GM19397 (cell line): ENCODE data around the gene MTCL1.

Experiments used
- ATAC-seq: cut with Tn5 transposase; IDR thresholded peaks from one replicate; pipeline ENCODE4 v1.9.1; 2021; ENCODE audit warnings: mild to moderate bottlenecking, moderate library complexity; ENCODE audit not compliant: unreplicated experiment

MTCL1 gene

DNA sequence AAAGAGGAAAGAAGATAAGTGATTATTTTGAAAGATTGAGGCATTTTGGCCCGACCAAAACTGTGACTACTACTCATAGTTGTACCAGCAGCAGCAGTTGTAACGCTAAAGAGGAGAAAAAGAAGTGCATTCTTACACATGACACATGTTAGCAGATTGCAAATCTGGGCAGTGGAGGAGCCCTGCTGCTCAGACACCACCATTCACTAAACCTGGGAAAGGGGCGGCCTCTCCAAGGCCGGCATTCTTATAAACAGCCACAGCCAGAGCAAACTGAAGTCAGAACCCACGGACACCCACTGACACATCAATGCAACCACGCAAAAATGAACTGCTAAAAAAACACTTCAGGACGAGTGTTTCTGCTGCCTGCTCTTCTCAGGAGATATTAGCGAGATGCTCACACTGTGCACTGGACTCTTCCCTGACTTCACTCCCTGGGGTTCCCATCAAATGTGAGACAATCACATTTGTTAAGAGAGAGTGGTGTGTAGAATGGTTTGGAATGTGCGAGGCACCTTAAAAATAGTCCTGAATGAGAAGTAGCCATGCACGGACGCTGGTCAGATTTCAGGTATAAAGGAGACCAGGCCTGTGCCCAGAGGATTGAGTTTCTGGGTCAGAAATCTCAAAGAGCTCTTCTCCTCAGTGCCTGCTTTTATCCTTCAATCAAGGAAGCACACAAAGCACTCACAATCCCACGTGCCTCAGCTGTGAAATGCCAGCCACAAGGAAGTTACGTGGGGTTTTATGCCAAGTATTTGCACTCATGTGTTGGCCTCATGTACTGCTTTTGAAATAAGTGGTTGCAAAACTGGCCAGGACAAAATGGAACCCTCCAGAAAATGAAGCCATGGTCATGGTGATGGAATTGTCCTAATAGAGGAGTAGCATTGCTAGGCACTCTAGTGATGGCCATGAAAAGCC, 83.4 kb downstream of the MTCL1 start:
- ATAC-seq: no peak

DNA sequence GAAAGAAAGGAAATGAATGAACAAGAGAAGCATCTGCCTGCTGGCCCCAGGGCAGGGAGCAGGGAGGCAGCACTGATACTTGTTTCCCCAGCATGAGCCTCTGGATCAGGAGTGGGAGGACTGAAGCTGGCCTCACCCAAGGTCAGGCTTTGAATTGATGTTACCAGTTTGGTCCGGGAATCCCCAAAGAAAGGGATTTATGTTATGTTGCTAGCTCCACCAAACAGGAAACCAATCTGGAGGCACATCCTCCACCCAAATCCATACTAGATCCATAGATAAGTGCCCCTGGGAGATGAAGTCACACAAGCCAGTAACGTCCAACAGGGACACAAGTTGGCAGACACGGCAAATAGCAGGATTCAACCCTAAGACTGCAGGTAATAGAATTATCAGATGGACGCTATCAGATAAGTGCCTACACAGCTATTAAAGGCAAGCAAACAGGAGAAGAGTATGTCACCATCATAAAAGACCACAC, 85.9 kb downstream of the MTCL1 start:
- no peak for ATAC-seq

DNA sequence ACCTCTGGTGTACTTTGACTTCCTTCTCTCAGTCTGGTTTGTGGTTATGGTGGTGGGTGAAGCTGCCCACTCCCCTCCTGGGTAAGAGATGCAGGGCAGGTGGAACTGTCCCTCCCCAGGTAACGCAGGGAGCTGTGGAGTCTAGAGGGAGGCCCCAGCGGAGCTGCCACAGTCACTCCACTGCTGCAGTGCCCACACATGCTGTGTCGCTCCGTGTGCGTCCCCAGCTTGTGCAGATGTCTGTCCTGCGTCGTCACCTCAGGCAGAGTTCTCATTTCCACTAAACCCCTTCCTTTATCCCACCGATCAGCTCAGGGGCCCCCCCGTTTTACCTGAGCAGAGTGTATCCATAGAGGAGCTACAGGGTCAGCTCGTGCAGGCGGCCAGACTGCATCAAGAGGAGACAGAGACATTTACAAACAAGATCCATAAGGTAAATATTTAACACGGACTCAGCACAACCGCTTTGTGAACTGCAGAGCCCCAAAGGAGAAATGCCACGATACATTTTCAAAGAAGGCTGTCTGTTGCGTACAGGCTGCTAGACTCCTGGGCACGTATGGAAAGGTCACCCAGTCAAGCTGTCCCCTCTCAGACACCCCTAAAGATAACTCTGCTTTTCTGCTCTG, 87.4 kb downstream of the MTCL1 start:
- ATAC-seq: no peak

DNA sequence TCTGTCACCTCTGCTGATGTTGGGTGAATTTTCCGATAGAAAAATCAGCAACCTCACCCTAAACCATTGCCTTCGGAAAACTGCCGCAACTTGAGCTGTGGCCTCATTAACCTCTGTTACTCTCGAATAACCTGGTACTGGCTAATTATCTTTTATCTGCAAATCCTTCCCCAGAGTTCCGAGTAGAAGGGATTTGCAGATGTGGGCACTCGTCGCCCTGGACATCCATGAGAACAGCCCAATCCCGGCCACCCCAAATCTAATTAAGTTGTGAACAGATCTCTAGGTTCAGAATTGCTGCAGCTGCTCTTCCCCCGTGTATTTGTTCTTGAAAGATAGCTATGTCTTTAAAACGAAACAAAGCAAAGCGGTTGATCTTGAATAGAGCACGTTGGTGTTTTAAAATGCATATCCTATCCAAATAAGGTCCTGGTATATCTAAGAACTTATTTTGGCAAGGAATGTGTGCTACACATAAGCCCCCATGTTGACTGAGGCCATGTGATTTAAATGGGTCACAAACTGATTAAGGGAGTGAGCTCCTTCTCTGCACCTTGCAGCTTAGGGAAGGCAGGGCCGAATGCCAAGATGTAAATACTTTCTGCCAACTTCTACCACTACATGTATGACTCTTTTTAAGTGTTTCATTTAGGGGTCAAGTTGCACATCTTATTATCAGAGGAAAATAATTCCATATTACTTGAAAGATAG, 88.2 kb downstream of the MTCL1 start:
- no peak for ATAC-seq

DNA sequence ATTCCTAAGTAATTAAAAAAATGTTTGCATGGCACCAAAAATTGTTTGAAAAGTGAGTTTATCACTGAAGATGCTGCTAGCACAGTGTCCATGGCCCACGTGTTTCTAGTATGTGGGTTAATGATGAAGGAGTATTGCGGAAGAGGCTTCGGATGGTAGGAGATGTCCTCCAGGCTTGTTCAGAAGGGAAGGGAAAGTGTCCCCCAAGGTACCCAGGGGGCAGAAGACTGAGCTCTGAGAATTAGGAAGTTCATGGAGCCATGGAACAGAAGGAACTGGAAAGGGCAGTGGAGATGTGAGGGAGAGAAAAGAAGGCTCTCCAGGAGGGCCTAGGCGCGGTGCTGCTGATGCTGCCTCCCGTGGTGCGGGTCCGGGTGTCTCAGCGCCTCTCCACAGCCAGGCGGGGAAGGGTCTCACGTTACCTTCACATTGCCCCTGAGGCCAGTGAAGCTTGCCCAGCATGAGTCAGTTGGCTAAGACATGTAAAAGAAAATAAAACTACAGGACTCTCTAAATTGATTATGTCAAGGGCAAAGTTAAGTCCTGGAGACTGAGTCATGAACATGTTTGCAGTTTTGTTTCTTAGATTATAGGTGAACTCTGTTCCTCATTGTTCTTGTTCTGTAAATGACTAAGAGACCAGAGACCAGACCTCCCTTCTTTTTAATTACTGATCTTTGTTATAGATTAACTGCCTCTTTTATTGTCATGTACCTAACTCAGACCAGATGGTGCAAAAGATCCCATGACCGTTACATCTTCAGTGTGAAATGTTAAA, 89.0 kb downstream of the MTCL1 start:
- no peak for ATAC-seq

DNA sequence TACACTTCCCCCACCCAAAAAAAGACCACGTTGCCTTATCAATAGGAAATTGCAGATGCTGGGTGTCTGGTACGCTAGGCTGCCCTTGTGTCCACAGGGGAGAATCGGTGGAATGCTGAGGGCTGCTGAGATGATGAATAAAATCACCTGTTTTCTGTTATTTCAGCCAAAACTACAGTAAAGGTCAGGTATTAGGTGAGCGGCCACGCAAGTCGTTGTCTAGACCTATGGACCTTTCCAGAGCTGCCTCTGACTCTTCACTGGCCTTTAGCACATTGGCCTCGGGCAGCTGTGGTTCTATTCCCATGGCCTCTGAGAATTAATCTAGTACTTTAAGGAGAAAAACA, 89.6 kb downstream of the MTCL1 start:
- ATAC-seq: no peak

DNA sequence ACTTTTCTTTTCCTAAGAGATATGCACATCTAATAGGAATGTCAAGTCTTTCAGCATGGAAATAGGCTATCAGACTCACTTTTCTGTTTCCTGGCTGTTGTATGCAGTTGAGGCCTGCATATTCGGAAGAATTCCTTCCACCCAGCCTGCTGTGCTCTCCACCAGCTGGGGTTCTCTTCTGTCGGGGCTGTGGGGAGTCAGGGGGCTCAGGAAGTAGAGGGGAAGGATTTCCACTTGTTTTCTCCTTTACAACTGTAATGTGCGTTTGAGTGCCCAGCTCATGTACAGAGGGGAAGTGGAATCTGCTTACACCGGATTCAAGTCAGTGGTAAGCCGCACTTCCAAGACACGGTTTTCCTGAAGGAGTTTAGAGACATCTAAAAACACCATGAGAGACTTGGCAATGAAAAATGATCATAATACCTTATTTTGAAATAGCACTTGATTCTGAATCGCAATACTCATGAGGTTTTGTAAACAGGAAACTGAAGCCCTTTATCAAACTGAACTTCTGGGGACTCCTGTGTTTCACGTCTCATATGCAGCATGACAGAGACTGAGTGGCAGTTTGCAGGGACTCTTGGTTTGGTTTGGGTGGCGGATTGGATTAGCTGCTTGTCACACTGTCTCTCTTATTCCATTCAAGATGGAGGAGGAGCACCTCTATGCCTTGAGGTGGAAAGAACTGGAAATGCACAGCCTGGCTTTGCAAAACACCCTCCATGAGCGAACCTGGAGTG, 90.4 kb downstream of the MTCL1 start:
- ATAC-seq: no peak

DNA sequence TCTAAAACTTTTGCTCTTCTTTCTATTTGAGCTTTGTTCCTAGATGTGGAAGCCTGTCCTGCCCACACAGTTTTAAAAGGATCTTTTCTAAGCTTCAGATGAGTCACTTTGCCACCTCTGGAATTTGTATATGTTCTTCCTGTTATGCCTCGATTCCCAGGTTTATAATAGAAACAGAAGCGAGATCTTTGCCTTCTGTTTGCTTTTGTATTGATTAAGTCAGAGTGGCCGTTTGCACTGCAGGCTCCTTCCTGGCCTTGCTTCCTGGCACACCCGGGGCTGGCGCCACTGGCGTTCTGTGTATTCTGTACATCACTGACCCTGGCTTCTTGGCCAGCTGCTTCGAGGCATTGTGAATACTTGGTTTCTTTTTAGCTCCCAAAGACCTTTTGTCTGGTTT, 91.8 kb downstream of the MTCL1 start:
- no peak for ATAC-seq

DNA sequence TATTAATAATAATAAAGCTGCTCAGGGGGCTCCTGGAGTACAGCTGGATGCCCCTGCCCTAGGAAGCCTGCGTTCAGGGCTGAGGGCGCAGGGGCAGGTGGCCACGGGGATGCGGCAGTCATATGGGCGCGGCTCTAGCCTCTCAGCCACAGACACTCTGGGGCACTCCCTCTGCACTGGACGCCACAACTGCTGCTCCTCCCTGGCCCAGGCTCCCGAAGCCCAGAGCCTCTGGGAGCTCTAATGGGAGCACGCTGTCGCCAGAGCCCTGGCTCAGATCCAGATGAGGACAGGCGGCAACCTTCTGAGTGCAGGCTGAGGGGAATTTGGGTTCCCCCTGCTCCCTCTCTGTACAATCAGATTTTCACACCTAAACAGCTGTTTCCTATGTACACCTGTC, 93.6 kb downstream of the MTCL1 start:
- no peak for ATAC-seq

DNA sequence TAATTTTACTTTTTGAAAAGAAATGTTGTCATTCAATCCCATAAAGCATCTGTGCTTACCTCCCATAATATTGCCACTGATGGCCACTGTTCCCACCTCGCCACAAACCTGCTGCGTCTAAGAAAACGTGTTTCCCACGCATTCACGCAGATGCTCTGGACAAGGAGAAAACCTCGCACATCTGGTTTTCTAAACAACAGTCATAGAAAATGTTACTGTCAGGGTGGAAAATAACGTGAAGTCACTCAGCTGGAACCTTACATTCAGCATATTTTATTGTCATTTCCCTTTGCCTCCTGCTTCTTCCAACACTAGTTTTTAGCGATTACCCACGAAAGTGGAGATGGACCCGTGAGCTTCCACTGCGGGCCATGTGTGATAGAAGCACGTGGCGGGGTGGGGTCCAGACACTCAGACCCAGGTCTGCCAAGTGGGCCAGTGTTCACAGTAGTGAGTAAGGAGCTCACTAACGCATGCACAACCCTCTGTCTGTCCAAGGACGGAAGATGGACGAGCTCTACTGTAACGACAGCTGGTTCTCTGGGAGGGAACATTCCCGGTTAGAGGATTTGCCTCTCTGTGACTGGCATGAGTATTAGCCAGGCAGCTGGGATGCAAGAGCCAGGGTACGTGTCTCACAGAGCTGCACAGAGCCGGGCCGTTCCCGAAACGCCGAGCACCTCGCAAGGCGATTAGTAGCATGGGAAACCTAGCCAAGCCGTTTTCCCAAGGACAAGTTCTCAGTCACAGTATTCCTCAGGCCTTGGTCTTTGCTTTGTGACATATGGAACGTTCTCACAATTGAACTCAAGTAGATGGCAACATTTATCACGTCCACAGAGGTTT, 94.5 kb downstream of the MTCL1 start:
- no peak for ATAC-seq

DNA sequence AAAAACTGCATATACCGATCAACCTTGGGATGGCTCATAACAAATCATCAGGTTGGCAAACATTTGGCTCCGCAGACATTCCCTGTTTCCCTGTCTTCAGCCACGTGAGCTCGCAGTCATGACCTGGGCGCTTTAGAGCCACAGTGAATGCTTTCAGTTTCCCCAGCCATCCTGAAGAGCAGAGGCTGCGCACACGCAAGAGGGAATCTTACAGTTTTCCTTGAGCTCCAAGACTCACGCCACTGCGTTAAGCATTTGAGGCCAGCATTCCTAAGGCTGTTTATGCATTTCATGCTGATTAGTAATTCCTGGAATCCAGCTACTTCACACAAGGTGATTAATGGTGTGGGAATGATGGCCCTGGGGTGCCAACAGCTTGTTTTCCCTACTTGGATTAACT, 95.1 kb downstream of the MTCL1 start:
- no peak for ATAC-seq

DNA sequence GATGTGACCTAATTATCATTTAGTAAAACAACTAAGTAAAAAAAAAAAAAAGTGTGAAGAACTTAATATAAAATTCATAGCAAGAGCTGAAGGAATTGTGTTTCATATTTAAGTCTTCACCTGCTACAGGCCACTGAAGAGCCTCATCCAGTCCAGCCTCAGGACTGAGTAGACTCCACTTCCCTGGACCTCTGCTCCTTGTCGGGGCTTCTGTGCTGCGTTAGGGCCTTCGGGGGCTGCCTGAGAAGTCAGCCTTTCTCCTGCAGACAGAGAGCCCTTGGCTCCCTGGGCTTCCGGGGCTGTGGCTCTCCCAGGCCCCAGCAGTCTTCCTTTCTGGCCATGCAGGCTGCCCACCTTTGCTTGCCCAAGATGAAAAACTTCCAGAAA, 95.5 kb downstream of the MTCL1 start:
- no peak for ATAC-seq

DNA sequence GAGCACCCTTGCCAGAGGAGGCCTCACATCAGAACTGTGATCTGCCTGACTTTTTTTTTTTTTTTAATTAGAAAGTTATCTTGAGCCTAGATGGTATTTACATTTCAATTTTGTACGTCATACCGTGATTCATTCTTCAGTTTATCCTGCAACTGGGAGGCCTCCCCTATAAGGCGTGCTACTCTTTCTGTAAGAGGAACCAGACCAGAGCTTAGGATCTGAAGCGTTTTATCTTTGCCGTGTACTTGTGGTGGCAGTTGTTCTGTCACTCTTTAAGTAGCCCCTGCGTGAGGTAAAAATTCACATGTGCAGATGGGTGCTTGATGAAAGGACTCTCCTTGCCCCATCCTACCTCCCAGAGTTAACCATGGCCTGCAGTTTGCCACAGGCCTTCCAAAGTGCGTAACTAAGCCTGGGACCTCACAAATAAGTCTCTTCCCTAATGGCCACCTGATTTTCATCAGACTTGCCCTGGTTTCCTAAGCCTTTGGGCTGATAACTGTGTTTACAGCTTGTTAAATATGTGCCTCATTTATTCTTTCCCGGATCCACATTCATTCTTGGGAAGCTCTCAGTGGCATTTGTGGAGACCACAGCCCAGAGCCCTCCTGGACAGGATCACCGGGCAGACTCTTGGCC, 96.0 kb downstream of the MTCL1 start:
- ATAC-seq: no peak

DNA sequence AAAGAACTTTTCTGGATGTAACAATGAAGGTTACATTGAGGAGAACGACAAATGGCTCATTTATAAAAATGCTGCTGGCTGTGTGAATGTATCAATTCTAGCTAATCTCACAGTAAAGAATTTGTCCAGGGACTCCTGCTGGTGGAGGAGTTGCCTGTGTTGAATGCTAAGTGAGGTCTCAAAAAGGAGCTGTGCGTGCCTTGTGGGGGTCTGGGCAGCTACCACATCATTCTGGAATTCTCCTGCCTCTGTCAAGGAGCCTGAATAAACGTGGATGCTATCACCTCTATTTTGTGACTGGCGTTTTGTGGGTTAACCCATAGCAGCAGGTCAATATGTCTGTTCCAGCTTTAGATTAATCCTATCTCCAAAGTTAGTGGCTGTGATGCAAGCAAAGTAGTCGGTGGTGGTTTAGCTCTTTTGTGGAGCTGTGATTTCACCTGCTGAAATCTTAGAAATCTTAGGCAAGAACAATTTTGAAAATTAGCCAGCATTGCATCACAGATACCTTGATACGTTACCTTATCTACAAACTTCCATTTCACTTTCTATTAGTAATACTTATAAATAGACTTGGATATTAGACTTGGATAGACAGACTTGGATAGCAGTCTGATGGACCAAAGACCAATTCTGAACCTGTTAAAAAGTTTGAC, 96.8 kb downstream of the MTCL1 start:
- no peak for ATAC-seq

DNA sequence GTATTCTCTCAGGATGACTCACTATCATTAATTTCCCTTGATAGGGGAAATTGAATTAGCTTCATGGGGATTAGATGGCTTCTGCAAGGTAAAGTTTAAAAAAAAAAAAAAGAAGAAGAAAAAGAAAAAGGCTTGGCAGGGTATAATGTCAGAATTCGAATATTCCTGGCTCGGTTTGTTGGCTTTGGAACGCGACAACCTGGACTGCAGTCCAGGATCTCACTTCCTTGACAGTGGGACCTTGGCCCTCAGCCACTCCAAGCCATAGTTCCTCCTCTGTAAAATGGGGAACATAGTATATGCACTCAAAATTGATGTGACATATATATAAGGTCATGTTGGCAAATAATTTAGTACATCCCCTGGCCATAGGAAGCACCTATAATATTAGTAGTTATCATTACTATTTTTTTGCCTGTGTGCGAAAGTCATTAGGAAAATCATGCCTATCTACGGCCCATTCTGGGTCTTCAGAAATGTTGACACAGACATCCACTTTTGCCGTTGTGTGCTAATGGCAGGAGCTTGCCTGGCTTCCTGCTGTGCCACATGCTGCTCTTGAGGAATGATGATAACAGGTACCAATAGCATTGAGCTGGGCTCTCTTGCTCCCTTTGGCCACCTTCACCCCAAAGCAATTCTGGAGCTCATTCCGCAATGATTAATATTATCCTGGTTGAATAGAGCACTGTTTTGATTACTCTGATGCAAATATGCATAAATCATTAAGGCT, 97.9 kb downstream of the MTCL1 start:
- ATAC-seq: no peak

DNA sequence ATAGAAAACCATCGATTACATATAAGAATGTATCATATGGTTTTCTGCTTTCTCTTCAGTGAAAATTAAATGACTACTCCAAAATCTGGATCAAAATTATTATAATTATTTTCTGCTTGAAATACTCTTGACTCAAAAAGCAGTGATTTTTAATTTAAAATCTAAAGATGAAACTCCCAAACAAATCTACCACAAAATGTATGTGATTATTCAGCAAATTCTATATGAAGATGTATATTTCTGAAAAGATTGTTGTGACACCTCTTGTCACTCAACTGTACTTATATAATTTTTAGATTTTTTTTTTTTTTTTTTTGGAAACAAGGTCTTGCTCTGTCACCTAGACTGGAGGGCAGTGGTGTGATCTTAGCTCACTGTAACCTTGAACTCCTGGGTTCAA, 98.6 kb downstream of the MTCL1 start:
- no peak for ATAC-seq

DNA sequence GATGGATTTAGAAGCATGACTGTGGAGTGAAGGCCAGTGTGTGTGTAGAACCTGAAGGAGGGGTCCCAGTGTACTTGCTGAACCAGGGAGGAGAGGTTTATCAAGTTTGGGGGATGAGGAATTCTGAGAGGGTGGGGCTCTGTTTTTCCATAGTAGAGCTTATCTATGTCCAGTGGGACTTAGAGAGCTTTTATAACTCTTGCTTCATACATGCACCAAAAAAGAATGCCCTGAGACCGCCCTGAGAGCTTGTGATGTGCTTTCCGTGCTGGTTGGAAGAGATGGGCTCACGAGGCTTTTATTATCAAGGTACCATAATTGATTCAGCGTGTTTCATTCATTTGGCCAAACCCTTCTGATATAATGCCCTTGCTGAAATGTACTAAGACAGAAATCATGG, 100.2 kb downstream of the MTCL1 start:
- ATAC-seq: no peak
